ENCODE results near the gene SLC30A7. TPM values are rescaled to one million over a fixed set of nuclear protein-coding genes. Genes with fewer than 3 reads are reported as not detected.

The SLC30A7 gene
- polyA plus RNA-seq, 3 donors: 9.2 to 23.3 (median 17.6) TPM

GRCh38 chr1:101029184-101029583 lies 133.3 kb downstream of the SLC30A7 start:
- Histone ChIP-seq H3K9ac (ENCODE audit: insufficient read depth, low read length, poor library complexity, severe bottlenecking) (no peak overlapping the region), H3K36me3 (replicated peaks in 1 of 2; ENCODE audit: control insufficient read depth in 1 of 2, insufficient read depth in 2 of 2, low read length in 2 of 2) (no peaks in the 10 kb centered on the region), H3K4me3 (replicated peaks in 1 of 3; ENCODE audit: low read depth in 2 of 3, low read length in 3 of 3) (no peak overlapping the region), H3K79me2 (ENCODE audit: insufficient read depth, low read length) (peaks cover 44% of the 10 kb centered on the region), H3K4me1 (ENCODE audit: control insufficient read depth in 1 of 2, insufficient read depth in 2 of 2, low read length in 2 of 2) (peaks cover 13 to 30% of the 10 kb centered on the region in 2 donors), H3K27me3 (ENCODE audit: control insufficient read depth in 2 of 2, insufficient read depth in 2 of 2, low read length in 2 of 2) (no peaks in the 10 kb centered on the region), H4K20me1 (ENCODE audit: insufficient read depth, low read length) (no peaks in the 10 kb centered on the region), H3K27ac (ENCODE audit: low read depth in 1 of 2, low read length in 2 of 2) (no peak overlapping the region), H3K4me2 (replicated peaks; ENCODE audit: extremely low read depth, low read length, poor library complexity, severe bottlenecking) (no peak overlapping the region), H2AFZ (ENCODE audit: insufficient read depth, low read depth, low read length, poor library complexity, severe bottlenecking) (no peak overlapping the region), H3K9me3 (replicated peaks in 1 of 2; ENCODE audit: control insufficient read depth in 1 of 2, insufficient read depth in 1 of 2, low read length in 2 of 2) (no peaks in the 10 kb centered on the region)
- no peak overlapping the region for H3K4me3 Mint-ChIP-seq
- no peak for DNase-seq
- no peak for TF ChIP-seq CTCF (IDR thresholded peaks at IDR 0.05)
- H3K36me3 Mint-ChIP-seq: peaks cover 2 to 3% of the 10 kb centered on the region in 2 donors
- no peaks in the 10 kb centered on the region for H3K27me3 Mint-ChIP-seq (ENCODE audit: low read depth in 3 of 3)
- intact Hi-C loops (cut with micrococcal nuclease): loop anchor here in 1 of 2 donors (10.0 kb wide), 1 partner anchor 216 kb away; no protein-coding TSS in a partner anchor
- no CpG with 5 or more reads among the region's 1 CpG for WGBS (ENCODE audit: insufficient coverage)
- no peaks in the 10 kb centered on the region for H3K9me3 Mint-ChIP-seq
- no peak overlapping the region for H3K27ac Mint-ChIP-seq
- H3K4me1 Mint-ChIP-seq: peaks cover 31% of the 10 kb centered on the region

GRCh38 chr1:101030881-101031280 lies 135.0 kb downstream of the SLC30A7 start:
- no peak for TF ChIP-seq CTCF (IDR thresholded peaks at IDR 0.05)
- Histone ChIP-seq H3K9ac (ENCODE audit: insufficient read depth, low read length, poor library complexity, severe bottlenecking) (no peak overlapping the region), H3K27ac (ENCODE audit: low read depth in 1 of 2, low read length in 2 of 2) (no peak overlapping the region), H3K36me3 (replicated peaks in 1 of 2; ENCODE audit: control insufficient read depth in 1 of 2, insufficient read depth in 2 of 2, low read length in 2 of 2) (no peaks in the 10 kb centered on the region), H3K79me2 (ENCODE audit: insufficient read depth, low read length) (peaks cover 39% of the 10 kb centered on the region), H4K20me1 (ENCODE audit: insufficient read depth, low read length) (no peaks in the 10 kb centered on the region), H3K4me2 (replicated peaks; ENCODE audit: extremely low read depth, low read length, poor library complexity, severe bottlenecking) (no peak overlapping the region), H3K4me1 (ENCODE audit: control insufficient read depth in 1 of 2, insufficient read depth in 2 of 2, low read length in 2 of 2) (peaks cover 5 to 17% of the 10 kb centered on the region in 2 donors), H2AFZ (ENCODE audit: insufficient read depth, low read depth, low read length, poor library complexity, severe bottlenecking) (peak overlapping the region; percentile 6), H3K9me3 (replicated peaks in 1 of 2; ENCODE audit: control insufficient read depth in 1 of 2, insufficient read depth in 1 of 2, low read length in 2 of 2) (no peaks in the 10 kb centered on the region), H3K4me3 (replicated peaks in 1 of 3; ENCODE audit: low read depth in 2 of 3, low read length in 3 of 3) (no peak overlapping the region), H3K27me3 (ENCODE audit: control insufficient read depth in 2 of 2, insufficient read depth in 2 of 2, low read length in 2 of 2) (no peaks in the 10 kb centered on the region)
- WGBS (ENCODE audit: insufficient coverage): 53% methylated on average over 3 of the region's 4 CpGs
- peaks cover 2 to 3% of the 10 kb centered on the region in 2 donors for H3K36me3 Mint-ChIP-seq
- intact Hi-C loops (cut with micrococcal nuclease): loop anchor here in 1 of 2 donors (10.0 kb wide), 1 partner anchor 264 kb away; no protein-coding TSS in a partner anchor
- H3K4me3 Mint-ChIP-seq: peak overlapping the region in 1 of 2 donors; percentile 49
- H3K27me3 Mint-ChIP-seq (ENCODE audit: low read depth in 3 of 3): no peaks in the 10 kb centered on the region
- H3K27ac Mint-ChIP-seq: peak overlapping the region in 4 of 7 donors; percentile 30 to 65 (median 44)
- H3K9me3 Mint-ChIP-seq: no peaks in the 10 kb centered on the region
- DNase-seq: no peak
- H3K4me1 Mint-ChIP-seq: peaks cover 24% of the 10 kb centered on the region

Other genes starting within 250 kb of the SLC30A7 start
- gene VCAM1, start 176.3 kb upstream of the SLC30A7 start, polyA plus RNA-seq: not detected
- gene EXTL2, start 1.2 kb upstream of the SLC30A7 start, polyA plus RNA-seq: 1 to 10 TPM in 1 of 3 donors, under 1 TPM in 2; 0.89 to 1.2 (median 0.92) TPM
- gene DPH5, start 129.7 kb downstream of the SLC30A7 start, polyA plus RNA-seq: 10 to 100 TPM; 10.3 to 14.3 (median 12.0) TPM